Ramos (cell line): ENCODE measurements around the gene SLAMF6.

Experiments
- in situ Hi-C: fragments of 300-500 bp; cut with MboI; formaldehyde crosslinking; loops from one replicate; pipeline ENCODE4 v1.14.3; 2022; ENCODE audit warnings: low sequenced_read_pairs; ENCODE audit not compliant: unreplicated experiment

SLAMF6 gene

GRCh38 chr1:160438317-160438918 is 84.6 kb downstream of the SLAMF6 start:
- in situ Hi-C loops = no loop called here

- in situ Hi-C loops = no loop called here
Observed at GRCh38 chr1:160437432-160438316, 85.4 kb downstream of the SLAMF6 start.

DNA sequence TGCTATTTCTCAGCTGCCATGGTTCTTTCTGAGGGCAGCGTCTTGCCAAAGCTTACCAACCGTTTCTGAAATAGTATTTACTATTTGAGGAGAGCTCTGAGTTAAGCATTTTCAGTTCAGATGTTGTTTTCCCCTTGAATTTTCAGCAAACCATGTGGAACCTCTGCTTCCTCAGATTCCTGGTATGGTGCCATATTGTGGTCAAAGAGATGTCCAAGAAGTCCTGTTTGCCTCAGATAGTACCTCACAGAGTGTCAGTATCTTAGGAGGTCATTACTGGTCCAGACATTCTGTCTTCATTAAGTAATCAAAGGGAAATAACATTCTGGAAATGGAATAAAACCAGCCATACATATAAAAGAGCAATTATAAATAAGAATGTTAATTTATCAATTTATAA is 86.1 kb downstream of the SLAMF6 start:
- in situ Hi-C loops = no loop called here
